ENCODE data around the gene EPHB1. TPM values are rescaled to one million over a fixed set of nuclear protein-coding genes. Genes with fewer than 3 reads are reported as not detected.

The EPHB1 gene

GRCh38 chr3:135292162-135292561 lies 497.1 kb downstream of the EPHB1 start:
- Histone ChIP-seq H3K4ac (ENCODE audit: low read depth, low read length) (no peak overlapping the region), H3K27ac (ENCODE audit: low read depth, low read length) (no peak overlapping the region), H2AK5ac (ENCODE audit: low read length) (no peak overlapping the region), H3K79me2 (ENCODE audit: control insufficient read depth, insufficient read depth, low read length) (no peaks in the 10 kb centered on the region), H3K9ac (ENCODE audit: low read length) (no peak overlapping the region), H3K23ac (ENCODE audit: low read length) (no peak overlapping the region), H3K56ac (ENCODE audit: low read length) (no peak overlapping the region), H3K4me2 (ENCODE audit: low read length) (no peak overlapping the region), H2BK5ac (ENCODE audit: low read length) (no peak overlapping the region), H3K36me3 (ENCODE audit: control insufficient read depth, insufficient read depth, low read length) (no peaks in the 10 kb centered on the region), H2BK15ac (replicated peaks; ENCODE audit: low read depth) (no peak overlapping the region), H2BK120ac (ENCODE audit: low read depth, low read length) (no peak overlapping the region), H4K8ac (ENCODE audit: low read depth, low read length) (no peak overlapping the region), H3K4me1 (ENCODE audit: control insufficient read depth, low read depth, low read length) (no peaks in the 10 kb centered on the region), H3K79me1 (ENCODE audit: low read length) (no peaks in the 10 kb centered on the region), H4K5ac (ENCODE audit: low read length) (no peak overlapping the region), H3K4me3 (ENCODE audit: low read length) (no peak overlapping the region), H3K27me3 (ENCODE audit: insufficient read depth, low read length, poor library complexity) (no peaks in the 10 kb centered on the region), H3K18ac (ENCODE audit: low read length) (no peak overlapping the region)
- no peak for DNase-seq
- WGBS (ENCODE audit: extremely low coverage, insufficient coverage, low lambda C conversion rate): no CpG with 5 or more reads among the region's 1 CpG

- Histone ChIP-seq H3K27me3 (ENCODE audit: insufficient read depth, low read length, poor library complexity) (no peaks in the 10 kb centered on the region), H3K4me3 (ENCODE audit: low read length) (no peak overlapping the region), H3K18ac (ENCODE audit: low read length) (no peak overlapping the region), H3K4ac (ENCODE audit: low read depth, low read length) (no peak overlapping the region), H3K56ac (ENCODE audit: low read length) (no peak overlapping the region), H3K9ac (ENCODE audit: low read length) (no peak overlapping the region), H3K23ac (ENCODE audit: low read length) (no peak overlapping the region), H3K4me2 (ENCODE audit: low read length) (no peak overlapping the region), H2BK120ac (ENCODE audit: low read depth, low read length) (no peak overlapping the region), H4K5ac (ENCODE audit: low read length) (no peak overlapping the region), H4K8ac (ENCODE audit: low read depth, low read length) (no peak overlapping the region), H2BK15ac (replicated peaks; ENCODE audit: low read depth) (no peak overlapping the region), H2AK5ac (ENCODE audit: low read length) (no peak overlapping the region), H3K4me1 (ENCODE audit: control insufficient read depth, low read depth, low read length) (no peaks in the 10 kb centered on the region), H3K36me3 (ENCODE audit: control insufficient read depth, insufficient read depth, low read length) (no peaks in the 10 kb centered on the region), H2BK5ac (ENCODE audit: low read length) (no peak overlapping the region), H3K27ac (ENCODE audit: low read depth, low read length) (no peak overlapping the region), H3K79me2 (ENCODE audit: control insufficient read depth, insufficient read depth, low read length) (no peaks in the 10 kb centered on the region), H3K79me1 (ENCODE audit: low read length) (no peaks in the 10 kb centered on the region)
- WGBS (ENCODE audit: extremely low coverage, insufficient coverage, low lambda C conversion rate): no CpG with 5 or more reads among the region's 2 CpGs
- no peak for DNase-seq
These were observed 506.6 kb downstream of the EPHB1 start for GRCh38 chr3:135301670-135302069.

DNA sequence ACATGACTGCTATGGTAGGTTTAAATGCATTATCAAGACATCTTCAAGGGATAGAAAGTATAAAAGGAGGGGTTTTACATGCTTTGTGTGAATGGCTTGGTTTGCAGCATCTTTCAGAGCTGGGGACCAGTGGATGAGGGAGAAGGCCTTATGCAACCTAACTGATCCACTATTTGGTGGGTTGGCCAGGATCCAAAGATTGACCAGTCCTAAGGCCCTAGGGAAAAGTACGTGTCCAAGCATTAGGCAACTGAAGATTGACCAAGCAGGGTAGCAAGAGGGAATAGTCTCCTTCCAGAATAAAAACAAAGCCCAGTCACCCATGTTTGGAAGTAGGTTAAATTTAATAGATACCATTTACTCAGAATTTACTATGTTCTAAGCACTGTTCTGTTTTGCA lies 509.3 kb downstream of the EPHB1 start:
- Histone ChIP-seq H3K56ac (ENCODE audit: low read length) (no peak overlapping the region), H4K5ac (ENCODE audit: low read length) (no peak overlapping the region), H3K4me2 (ENCODE audit: low read length) (no peak overlapping the region), H3K79me2 (ENCODE audit: control insufficient read depth, insufficient read depth, low read length) (no peaks in the 10 kb centered on the region), H3K9ac (ENCODE audit: low read length) (no peak overlapping the region), H2BK120ac (ENCODE audit: low read depth, low read length) (no peak overlapping the region), H3K4me1 (ENCODE audit: control insufficient read depth, low read depth, low read length) (no peaks in the 10 kb centered on the region), H3K36me3 (ENCODE audit: control insufficient read depth, insufficient read depth, low read length) (no peaks in the 10 kb centered on the region), H2BK15ac (replicated peaks; ENCODE audit: low read depth) (no peak overlapping the region), H3K4me3 (ENCODE audit: low read length) (no peak overlapping the region), H3K23ac (ENCODE audit: low read length) (no peak overlapping the region), H2BK5ac (ENCODE audit: low read length) (no peak overlapping the region), H3K27me3 (ENCODE audit: insufficient read depth, low read length, poor library complexity) (no peaks in the 10 kb centered on the region), H3K4ac (ENCODE audit: low read depth, low read length) (no peak overlapping the region), H4K8ac (ENCODE audit: low read depth, low read length) (no peak overlapping the region), H3K79me1 (ENCODE audit: low read length) (no peaks in the 10 kb centered on the region), H3K27ac (ENCODE audit: low read depth, low read length) (no peak overlapping the region), H2AK5ac (ENCODE audit: low read length) (no peak overlapping the region), H3K18ac (ENCODE audit: low read length) (no peak overlapping the region)
- no peak for DNase-seq
- WGBS (ENCODE audit: extremely low coverage, insufficient coverage, low lambda C conversion rate): no CpG with 5 or more reads among the region's 1 CpG

Small RNAs within 50 kb of the gene (small RNA-seq; reads per million reads assigned to genes)
- gene RNA5SP141 (ENCODE audit: insufficient read depth): 1.4 reads per million
- not detected for gene RNU6-1174P (ENCODE audit: insufficient read depth)

Data from mesendoderm (in vitro differentiated cells).